HG03039 (cell line): Measurements from ENCODE around the gene EPB41.
"Not testable (repeated sequence)": the region's sequence is repeated elsewhere in the genome, so short reads cannot be mapped to it uniquely, and the experiment has no call there.

ENCODE experiments used
- ATAC-seq: cut with Tn5 transposase; IDR thresholded peaks from one replicate; pipeline ENCODE4 v1.9.1; 2021; ENCODE audit warnings: mild to moderate bottlenecking, moderate library complexity; ENCODE audit not compliant: unreplicated experiment

EPB41 gene

DNA sequence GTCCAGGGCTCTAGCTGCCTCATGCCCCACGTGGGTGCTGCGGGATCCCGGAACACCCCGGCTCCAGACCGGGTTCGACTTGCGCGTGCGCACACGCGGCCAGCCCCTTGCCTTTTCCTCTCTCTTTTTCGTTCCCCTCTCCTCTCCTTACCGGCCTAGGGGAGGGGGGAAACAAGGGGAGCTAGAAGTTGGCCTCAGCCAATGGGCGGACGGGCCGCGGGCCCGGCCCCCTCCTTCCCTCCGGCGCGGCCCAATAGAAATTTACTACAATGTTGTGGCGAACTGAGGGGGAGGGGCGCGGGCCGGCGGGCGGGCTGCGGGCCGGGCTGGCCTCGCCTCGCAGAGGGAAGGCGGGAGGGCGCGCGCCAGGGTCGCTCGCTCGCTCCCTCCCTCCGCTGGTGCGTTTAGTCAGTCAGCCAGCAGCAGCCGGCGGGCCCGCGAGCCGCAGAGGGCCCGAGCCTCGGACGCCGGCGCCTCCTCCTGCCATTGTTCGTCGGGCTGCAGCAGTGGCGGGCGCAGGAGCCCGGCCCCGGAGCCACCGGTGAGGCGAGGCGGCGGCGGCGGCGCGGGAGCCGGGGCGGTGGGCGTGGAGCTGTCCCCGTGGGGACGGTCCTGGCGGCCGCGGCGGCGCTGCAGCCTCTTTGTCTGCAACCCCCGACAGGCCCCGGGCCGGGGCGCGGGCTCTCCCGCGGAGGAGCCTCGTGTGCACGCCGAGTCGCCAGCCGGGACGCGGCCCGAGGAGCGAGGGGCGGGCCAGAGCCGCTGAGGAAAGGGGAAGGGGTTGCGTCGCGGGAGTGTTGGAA, at the start of gene EPB41:
EPB41 (plus strand) TSS at position 342 of the 803 bp plus-strand sequence. CDS start 72,869 bp downstream, outside the sequence.
- ATAC-seq, result peak; percentile 70

DNA sequence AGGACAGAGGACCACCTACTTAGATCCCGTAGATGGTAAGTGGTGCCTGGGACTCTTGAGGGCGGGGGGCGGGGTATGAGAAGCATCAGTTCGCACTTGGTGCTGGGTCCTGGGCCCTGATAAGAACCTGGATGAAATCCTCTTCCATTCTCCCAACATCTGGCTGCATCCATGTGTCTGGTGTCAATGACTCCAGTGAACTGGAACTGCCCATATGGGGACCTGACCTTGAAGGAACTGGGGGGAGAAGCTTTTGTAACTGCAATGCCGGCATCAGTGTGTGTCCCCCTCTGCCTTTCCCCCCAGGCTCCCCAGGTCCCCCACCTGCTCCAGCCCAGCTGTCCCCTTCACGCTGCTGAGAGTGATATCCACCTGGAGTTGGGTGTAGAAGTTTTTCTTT, 49.7 kb upstream of the EPB41 start:
- no peak for ATAC-seq

DNA sequence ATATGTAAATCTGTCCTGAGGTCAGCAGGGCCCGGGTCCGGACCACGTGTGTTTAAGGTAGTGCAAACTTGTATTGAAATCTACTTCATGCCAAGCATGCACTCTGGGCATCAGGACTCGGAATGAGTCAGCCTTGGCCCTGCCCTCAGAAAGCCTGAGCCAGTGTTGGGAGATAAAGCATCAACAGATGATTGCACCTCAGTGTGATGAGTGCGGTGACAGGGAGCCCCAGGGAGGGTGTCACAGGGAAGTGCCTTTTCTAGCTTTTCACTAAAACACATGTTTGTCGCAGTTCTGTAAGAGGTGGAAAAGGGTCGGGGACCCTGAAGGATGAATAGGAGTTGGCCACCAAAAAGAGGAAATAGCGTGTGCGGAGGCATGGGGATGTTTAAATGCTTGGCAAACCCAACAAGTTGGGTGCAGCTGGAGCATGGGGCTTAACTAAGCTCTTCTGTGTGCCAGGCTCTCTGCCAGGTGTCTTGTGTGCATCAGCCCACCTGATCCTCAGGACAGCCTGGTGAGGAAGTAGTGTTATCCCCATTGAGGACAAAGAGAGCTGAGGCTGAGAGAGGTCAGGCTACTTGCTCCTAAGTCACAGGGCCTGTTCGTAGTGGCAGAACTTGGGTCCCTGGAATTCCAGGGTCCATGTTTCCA, 48.2 kb upstream of the EPB41 start:
- ATAC-seq, result no peak

DNA sequence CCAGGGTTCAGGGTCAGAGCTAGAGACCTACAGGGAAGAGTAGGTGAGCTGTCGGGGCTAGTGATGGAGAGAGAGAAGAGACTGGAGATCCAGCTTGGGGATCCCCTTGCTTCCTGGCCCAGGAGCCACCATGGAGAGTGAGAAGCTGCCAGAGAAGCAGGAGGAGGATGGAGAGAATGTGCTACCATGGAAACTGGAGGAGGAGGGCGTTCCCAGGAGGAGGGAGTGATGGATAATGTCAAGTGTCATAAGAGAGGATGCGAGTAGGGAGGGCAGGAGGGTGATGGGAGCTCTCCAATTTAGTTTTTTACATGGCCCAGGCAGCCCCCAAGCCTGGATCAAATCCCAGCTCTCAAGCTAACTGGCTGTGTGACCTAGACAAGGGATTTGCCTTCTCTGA, 46.5 kb upstream of the EPB41 start:
- no peak for ATAC-seq

DNA sequence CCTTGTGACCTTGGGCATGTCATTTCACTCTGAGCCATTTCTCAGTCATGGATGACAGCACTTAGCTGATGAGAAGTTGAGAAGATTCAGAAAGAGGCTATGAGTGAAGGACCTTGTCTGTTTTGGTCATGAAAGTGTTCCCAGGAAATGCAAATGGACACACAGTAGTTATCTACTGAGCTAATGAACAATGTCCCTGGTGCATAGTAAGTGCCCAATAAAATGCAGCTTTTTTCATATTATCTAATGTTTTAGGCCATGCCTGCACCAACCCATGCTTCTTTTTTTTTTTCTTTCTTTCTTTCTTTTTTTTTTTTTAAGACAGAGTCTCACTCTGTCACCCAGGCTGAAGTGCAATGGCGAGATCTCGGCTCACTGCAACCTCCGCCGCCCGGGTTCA, 44.4 kb upstream of the EPB41 start:
- ATAC-seq, result no peak

DNA sequence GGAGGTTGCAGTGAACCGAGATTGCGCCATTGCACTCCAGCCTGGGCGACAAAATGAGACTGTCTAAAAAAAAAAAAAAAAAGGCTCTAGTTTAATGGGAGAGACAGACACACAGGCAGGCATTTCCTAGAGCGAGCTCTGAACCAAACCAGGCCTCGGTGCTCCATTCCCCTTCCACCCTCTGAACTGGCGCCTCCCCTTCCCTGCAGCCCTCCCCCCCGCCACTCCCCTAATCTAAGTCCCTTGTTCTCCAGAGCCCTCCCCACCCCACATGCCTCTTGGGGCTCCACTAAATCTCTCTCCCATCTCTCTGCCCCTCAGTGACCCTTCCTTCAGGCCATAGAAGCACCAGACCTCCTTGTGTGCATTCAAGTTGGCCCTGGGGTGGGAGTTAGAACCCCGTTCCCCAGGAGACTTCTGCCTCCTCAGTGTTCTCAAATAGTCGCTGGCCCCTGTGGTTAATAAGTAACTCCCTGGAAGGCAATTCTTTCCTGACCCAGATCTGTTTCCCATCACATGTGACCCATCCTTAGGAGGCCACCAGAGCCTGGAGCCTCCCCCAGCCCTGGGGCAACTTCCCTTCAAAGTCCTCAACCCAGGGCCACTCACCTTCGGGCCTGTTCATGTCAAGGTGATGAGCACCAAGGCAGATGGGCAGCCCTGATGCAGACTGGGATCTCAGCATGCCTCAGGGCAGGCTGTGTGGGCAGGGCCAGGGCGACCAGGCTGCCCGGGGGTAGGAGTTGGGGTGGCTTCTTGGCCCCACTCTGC, 42.6 kb upstream of the EPB41 start:
- no peak for ATAC-seq

DNA sequence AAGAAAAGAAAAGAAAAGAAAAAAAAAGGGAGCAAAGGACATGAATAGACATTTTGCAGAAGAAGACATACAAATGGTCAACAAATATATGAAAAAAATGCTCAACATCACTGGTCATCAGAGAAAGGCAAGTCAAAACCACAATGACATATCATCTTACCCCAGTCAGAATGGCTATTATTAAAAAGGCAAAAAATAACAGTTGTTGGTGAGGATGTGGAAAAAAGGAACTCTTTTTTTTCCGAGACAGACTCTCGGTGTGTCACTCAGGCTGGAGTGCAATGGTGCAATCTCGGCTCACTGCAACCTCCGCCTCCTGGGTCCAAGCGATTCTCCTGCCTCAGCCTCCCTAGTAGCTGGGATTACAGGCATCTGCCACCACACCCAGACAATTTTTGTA, 39.2 kb upstream of the EPB41 start:
- ATAC-seq, result not testable (repeated sequence)

DNA sequence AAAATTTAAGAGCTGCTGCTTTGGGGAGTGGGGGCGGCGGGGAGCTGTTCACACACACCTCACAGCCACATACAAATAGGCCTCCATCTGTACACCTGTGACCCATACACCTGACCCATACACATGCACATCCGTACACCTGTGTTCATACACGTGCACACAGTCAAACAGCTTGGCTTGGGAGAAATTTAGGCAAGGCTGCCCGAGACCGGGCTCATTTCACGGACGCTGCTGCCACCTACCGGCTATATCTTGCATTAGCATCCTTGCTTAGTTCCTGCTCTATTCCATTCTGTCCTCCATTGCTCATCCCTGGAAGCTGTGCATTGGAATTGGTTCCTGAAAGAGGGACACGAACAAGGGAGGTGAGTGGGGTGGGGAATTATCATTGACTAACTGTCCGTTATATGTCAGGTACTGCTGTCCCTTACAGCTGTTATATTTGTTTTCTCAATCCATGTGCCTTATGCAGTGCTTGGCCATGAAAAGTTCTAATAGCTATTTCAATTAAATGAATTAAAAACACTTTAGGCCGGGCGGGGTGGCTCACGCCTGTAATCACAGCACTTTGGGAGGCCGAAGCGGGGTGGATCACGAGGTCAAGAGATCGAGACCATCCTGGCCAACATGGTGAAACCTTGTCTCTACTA, 37.1 kb upstream of the EPB41 start:
- no peak for ATAC-seq

DNA sequence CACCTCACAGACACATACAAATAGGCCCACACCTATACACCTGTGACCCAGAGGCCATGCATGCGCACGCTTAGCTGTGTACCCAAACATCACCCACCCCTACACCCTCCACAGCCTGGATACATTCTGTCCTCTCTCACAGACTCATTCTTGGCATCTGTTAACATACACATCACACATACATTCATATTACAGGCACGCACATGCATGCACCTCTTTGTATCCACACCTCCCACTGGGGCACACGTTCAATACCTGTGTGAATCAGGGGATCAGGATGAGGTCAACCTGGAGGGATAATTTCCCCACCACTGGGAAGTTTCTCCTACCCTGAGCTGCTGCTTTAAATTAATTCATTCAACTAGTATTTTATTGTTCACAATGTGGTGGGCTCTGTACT, 35.6 kb upstream of the EPB41 start:
- ATAC-seq, result no peak

DNA sequence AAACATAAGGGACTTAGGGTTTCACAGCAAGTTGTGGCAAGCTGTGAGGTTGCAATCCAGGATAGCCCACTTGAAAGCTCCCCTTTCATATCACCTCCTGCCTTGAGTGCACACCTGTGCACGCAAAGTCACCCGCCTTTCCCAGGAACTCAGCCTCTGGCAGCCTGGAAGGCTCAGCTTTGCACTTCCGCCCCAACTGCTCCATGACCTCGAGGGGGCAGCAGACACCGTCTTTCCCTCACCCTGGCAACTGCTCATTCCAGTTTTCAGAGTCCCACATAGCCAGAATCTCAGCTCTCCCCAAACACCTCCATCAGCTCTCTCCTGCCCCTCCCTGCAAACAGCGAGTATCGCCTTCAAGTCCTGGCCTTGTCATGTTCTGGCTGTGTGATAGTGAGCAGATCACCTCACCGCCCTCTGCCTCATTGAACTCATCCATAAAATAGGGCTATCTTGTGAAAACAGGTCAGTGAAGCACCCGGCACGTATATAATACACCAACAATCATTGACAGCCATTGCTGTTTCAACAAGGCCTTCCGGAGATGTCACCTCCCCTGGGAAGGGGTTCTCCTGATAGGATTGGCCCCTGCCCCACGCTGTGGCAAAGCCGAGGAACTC, 32.2 kb upstream of the EPB41 start:
- peak; percentile 36 for ATAC-seq

DNA sequence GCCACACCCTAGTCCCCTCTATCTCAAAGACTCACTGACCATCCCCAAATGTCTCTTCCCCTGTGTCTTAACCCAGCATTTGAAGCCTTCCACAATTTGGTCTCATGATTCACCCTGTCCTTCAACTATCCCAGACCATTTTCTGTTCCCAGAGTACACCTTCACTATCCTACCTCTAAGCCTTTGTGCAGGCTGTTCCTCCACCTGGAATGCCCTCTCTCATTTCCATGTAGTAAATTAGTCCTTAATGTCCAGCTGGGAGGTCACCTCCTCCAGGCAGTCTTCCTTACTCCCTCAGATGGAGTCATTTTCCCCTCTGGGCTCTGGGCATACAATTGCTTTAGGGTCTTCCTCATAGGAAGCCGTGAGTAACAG, 31.1 kb upstream of the EPB41 start:
- no peak for ATAC-seq

DNA sequence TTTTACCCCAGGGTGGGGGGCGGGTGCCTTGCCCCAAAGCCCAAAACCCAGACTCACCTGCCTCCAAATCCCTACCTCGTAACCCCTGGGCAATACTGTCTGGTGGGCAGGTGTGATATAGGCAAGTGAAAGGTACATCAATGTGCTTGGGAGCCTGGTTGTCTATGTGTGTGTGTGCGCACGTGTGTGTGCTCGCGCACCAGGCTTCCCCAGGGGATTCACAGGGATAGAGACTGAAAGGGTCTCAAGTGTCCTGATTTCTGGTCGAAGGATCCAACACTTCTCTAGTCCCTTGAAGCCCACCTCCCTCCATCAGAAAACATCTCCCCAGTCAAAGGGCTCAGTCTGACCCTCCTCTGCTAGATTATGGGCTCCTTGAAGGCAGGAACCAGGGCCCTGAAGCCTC, 28.9 kb upstream of the EPB41 start:
- ATAC-seq, result no peak

DNA sequence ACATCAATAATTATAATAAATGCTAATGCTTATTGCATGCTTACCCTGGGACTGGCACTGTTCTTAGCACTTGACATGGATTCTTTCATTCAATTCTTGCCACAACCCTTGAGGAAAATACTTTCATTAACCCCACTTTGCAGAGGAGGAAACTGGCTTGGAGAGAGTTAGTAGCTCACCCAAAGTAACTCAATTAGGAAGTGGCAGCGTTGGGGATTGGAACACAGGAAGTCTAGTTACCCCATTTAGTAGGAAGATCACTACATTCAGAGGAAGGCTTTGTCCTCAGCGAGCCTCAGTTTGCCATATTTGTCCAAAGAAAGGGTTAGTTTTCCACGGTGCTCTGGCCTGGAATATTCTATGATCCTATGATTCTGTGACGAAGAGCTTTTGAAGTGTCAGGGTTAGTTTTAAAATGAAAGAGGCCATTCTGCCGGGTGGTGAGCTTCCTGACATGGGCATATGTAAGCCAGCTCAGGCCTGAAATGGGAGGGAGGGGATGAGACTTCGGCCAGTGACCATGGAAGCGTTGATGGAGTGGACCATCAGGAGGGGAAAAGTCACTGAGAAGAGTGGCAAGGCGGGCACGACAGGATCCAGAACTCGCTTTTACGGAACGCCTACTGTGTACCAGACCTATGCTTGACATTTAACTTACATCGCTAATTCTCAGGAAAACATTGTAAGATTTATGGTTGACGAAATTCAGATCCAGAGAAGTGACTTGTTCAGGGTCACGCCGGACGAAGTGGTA, 28.2 kb upstream of the EPB41 start:
- ATAC-seq, result no peak

DNA sequence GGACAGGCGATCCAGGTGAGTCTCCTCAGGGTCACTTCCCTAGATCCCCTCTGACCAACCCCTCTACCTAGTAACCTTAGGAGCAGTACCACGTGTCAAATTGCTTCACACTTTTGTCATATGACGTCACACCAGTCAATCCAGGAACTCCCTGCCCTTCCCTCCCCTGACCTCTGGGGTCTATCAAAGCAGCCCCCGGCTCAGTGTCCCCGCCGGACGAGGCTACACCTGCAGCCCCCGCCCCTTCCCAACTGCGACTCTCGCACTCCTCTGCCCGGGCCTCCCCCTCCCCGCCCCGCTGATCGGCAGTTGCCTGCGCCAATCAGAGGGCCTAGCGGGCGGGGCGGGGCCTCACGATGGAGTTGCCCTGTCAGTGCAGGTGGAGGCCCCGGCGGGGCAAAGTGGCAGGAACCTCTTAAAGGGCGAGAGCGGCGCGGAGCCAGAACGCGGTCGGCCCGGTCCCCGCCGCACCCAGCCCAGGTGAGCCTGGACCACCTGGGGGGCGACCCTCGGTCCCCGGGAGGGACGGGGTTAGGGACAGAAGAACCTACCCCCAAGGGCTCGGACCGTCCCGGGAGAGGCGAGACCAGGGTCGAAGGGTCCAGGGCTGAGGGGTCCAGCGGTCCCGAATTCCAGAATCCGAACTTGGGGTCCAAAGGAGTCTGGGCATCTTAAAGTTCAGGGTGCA, 27.5 kb upstream of the EPB41 start:
- peak; percentile 49 for ATAC-seq

DNA sequence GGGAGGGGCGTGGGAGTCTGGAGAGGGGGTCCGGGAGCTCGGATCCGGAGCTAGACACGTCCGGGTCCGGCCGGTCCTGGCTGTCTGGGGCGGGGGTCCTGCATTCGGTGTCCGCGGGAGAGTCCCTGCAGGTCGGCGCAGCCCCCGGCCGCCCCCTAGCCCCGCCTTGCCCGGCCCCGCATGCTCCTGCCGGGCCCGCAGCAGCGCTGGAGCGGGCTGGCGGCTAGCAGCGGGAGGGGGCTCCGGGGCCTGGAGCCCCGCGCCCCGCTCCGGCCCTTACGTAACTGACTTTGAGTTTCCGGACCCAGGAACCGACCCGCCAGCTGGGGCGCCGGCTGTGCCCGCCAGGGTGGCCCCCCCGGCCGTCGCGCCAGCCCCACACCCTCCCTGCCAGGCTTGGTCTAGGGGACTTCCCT, 26.9 kb upstream of the EPB41 start:
- peak; percentile 5 for ATAC-seq

DNA sequence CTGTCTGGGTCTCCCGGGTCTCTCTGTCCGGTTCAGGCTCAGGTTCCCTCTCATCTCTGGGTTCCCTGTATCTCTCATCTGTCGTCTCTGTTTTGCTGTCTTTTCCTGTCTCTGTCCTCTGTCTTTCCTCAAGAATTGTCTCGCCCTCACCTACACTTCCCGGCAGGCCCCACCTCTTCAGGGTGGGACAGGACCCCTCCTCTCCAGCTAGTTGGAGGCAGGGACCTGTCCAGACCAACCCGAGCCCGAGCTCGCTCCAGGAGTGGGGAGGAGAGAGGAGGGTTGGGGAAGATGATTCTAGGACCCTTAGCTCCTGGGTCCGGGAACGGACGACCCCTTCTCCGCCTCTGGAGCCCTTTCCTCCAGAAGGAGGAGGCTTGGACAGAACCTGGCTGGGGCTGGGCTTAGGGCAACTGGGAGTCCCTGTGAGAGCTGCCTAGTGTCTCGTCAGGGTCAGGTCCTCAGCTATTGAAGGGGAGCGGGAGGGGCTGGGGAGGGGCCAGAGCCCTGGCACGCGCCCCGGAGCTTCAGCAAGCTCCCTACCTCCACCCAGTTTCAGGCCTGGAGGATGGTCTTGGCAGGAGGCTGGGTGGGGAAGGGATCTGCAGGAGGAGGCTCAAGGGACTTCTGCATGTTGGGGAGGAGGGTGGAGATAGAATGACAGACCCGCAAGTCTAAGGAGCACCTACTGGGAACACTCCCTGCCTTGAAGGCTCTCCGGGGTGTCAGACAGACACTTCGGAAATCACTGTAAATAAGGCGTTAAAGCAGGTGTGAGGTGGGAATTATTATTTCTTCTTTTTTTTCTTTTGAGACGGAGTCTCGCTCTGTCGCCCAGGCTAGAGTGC, 26.3 kb upstream of the EPB41 start:
- no peak for ATAC-seq

DNA sequence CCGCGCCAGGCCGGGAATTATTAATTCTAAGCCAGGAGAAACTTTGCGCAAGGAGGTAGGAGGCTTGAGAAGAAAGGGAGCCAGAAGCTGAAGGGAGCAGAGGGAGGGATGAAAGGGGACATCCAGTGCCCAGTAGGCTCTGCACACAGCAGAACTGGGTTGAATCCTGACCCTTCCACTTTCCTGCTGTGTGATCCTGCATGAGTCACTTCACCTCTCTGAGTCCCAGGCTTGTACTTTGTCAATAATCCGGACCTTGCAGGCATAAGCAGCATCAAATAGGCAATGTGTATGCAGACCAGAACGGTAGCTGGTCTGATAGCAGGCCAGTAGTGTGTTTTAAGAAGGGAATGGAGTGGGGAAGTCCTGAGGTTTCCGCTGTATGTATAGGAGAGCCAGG, 25.5 kb upstream of the EPB41 start:
- ATAC-seq, result no peak

DNA sequence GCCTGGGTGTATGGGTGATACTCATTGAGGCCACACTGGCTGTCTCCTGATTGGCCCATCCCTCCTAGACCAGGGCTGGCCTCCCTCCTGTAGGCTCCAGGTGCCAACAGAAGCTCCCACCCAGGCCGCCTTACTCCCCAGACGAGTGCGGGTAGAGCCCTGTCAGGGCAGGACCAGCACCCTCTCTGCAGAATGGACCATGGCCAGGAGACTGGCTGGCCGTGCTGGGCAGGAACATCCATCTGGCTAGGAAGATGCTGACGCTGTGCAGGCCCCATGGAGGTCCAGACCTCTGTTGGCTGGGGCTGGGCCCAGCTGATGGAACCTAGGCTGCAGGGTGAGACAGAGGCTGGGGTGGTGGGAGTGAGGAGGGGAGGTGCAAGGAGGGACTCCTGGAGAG, 25.0 kb upstream of the EPB41 start:
- ATAC-seq, result no peak

DNA sequence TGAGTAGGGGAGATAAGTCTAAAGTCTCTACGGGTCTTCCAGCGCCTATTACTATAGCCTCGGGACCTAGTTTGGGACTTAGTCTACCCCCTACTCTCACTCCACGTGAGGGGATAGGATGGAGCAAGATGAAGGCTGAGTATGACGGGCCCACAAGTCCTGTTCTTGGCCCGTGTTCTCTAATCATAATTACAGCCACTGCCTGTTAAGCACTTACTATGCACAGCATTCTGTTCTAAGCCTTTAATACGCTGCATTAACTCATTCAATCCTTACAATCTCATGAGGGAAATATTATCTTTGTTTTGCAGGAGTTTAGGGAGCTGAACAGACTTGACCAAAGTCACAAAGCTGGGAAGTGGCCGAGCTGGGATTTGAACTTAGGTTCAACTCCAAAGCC, 23.9 kb upstream of the EPB41 start:
- ATAC-seq, result no peak
